SIG-M5 treated with dmso at 0.1 percent for 504 hours (cell line): Measurements from ENCODE around the gene DDX31.

Experiments
- DNase-seq: peaks from one replicate; lab custom pipeline; 2025; ENCODE audit not compliant: unreplicated experiment; lab: John Stamatoyannopoulos, UW

The DDX31 gene

DNA sequence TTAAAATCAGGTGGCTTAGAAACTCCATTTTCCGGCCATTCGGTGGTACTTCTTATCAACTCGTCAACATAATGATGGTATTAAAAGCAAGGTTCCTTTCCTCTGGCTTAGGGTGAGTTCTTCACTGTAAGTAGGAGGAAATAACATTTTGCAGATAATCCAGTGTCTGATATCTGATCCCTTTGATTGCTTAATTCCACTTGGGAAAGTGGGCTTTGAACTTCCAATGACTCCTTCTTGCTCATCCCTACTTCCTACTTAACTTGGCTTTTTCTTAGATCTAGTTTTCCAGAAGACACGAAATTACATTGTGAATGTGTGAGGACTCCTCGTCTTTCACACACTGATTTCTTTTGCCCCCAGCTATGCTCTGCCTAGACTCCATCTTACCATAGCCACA is 31.5 kb downstream of the DDX31 start:
- DNase-seq = no peak

DNA sequence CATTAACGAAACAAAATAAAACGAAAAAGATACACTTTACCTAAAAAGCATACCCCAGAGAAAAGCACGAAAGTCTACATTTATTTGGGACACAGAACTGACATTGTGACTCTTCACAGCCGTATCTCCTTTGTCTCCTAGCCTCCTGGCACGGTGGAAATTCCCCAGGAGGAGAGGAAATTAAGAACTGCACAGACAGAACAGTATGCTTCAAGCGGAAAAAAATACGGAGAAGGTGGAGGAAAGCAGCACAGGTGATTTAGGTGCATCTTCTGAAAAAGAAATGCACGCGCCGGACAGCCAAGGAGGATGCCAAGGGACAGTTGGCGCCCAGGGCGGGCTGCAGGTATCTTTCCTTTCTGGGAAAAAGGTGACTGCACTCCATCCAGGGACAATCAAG is 32.0 kb downstream of the DDX31 start:
- no peak for DNase-seq

DNA sequence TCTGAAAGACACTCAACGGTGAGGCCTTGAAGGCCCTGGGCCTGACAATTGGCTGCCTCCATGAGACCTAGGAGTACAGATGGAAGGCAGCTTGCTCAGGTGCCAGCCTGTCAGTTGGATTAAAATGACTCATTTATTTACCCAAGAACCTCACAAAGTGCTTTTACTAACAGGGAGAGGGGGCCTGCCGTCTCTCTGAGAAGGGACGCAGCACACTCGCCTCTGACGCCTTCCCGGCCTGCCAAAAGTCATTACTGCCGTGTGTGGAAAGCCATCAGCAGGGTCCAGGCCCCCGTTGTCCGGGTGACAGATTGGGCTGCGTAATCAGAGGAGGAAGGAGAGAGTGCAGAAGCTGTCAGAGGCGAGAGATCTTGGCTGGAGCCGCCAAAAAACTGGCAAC is 32.4 kb downstream of the DDX31 start:
- DNase-seq = no peak

DNA sequence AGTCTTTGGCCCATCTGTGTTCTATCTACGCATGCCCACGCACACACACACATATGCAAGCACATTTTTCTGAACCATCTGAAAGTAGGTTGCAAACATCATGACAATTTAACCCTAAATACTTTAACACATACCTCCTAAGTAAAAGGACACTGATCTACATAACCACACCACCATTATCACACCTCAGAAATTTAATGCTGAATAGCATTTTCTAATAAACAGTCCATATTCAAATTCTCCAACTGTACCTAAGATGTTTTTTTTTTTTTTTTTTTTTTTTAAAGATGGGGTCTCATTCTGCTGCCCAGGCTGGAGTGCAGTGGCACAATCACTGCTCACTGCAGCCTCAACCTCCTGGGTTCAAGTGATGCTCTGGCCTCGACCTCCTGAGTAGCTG is 35.5 kb downstream of the DDX31 start:
- no peak for DNase-seq

DNA sequence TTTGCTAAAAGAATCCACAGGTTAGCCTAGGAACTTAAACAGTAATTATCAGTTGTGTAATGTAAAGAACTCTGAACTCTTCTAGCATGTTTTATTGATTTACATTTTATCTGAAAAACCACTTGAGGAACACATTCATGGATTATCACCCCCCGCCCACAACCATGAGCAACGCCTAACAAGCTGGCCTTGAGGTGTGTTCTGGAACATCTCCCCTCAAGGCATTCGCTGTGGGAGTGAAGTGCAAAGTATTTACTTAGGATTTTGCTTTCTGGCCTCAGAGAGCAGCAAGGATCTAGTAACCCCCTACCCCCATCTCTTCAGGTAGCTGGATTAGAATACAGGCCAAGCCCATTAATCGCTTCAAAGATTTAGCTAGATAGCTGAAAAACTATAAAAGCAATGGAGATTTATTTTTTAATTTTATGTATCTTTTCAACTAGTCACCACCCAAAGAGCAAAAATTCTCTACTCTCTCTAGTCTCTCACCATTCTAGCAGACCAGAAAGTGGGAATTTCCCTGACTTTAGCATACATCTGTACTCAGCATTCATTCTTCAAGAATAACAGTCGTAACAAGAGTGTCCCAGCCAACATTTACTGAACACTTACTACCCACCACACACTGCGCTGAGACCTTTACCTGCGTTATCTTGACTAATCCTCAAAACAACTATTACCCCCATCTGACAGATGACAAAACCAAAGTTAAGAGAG is 37.2 kb downstream of the DDX31 start:
- no peak for DNase-seq

DNA sequence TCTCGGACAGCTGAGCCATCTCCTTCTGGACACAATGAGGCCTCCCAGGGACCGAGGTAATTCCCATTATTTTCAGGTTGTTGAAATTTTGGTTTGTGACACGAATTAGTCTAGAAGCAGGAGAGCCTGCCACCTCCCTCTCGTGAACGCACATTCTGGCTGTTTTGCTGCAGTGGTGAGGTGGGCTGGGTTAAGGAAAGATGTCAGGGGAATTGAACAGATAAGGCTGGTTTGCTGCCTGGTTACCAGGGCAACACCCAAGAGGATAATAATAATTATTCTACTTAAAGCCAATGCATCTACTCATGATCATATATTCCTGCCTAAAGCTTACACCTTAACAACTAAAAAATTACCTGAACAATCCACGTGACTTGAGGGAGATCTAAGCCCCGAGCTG is 38.1 kb downstream of the DDX31 start:
- DNase-seq = no peak

DNA sequence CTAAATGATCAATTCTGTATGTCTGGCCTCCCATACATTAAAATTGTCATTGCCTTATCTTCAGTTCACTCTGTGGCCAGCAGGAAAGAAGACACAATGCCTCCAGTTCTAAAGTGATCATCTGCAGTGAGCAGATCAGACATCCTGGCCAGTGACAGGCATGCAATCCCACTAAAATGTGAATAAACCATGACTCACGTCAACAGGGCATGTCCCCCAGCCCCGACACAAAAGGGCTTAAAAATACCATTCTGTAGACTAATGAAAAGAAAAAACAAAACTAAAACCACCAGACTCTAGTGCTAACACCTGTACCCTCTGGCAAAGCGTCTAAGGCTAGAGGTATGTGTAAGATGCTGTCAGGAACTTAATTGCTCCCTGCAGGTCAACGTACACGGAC is 38.5 kb downstream of the DDX31 start:
- no peak for DNase-seq

DNA sequence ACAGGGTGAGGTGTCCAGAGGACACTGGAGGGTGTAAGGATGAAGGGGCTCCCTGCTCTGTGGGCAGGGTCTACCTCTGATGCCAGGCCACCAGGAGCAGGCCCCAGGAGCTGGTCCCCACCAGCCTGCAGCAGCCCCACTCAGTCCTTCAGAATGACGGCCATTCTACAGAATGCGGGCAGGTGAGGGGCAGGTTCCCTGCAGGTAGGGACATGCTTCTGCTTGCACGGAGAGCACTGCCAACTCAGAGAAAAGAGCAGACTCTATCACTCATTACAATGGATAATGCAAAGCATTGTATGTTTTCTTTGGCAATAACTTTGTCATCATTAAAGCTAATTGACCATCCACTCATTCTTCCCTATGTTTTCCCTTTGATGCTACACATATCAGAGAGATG is 39.0 kb downstream of the DDX31 start:
- DNase-seq = no peak

DNA sequence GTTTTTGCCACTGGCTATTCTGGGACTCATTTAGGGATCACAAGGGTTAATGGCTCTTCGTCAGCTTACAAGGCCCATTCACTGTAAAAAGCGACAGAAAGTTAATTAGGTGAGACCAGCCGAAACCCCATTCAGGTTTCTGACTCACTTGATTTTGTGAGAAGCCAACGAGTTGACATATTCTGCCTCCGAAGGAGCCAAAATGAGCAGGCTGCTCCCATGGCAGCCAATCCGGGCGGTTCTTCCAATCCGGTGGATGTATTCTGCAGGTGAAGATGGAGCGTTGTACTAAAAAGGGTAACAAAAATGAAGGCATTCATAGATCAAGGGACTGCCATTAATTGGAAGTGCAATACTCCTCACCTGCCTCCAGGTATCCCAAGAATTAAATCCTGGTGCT is 39.7 kb downstream of the DDX31 start:
- DNase-seq = no peak

DNA sequence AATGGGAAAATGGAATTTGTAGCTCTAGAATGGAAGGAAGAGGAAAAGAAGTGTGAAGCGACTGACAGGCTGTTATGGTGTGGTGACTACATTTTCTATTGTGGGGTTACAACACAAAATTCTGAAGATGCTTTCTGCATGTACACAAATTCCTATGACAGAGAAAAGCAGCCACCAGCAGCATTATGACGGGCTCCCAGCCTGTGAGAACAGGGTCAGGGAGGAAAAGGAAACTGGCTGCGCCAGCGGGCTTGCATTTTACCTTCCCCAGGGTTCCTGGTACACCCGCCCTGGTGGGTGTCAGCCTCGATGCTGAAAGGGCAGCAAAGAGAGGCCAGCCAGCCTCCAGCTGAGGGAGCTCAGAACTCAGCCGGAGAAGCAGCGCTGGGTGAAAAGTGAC is 41.0 kb downstream of the DDX31 start:
- no peak for DNase-seq

DNA sequence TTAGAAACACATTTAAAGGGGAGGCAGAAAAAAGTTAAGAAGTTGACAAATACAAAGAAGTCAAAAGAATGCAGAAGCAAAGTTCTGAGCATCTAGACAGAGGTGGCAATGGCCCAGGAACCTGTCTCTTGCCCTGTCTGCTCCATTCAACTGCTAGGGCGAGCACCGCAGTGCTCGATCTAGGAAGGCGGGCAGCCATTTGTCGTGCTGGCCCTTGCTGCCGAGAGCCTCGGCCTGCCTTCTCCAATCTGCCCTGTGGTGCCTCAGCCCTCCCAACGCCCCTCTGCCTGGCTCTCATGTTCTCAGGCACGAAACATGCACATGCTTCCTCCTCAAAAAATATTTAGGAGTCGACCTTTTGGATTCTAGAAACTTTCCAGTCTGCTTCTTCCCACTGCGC is 42.2 kb downstream of the DDX31 start:
- DNase-seq = no peak

DNA sequence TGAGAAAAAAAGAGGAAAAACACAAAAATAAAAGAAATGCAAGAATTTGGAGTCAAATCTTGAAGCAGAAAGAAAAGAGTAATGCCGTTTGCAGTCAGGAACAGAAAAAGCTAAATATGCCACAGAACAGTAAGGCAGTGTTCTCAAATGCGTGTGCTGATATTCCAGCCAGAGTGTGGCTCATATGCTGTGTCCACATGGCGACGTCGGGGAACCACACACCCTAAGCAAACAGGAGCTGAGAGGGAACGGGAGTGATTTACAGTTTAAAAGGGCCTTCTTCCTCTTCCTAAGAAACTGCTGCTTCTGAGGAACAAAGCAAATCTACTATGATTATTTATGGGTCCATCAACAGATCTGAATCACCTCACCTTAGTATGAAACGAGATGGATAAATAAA is 42.7 kb downstream of the DDX31 start:
- DNase-seq = no peak

DNA sequence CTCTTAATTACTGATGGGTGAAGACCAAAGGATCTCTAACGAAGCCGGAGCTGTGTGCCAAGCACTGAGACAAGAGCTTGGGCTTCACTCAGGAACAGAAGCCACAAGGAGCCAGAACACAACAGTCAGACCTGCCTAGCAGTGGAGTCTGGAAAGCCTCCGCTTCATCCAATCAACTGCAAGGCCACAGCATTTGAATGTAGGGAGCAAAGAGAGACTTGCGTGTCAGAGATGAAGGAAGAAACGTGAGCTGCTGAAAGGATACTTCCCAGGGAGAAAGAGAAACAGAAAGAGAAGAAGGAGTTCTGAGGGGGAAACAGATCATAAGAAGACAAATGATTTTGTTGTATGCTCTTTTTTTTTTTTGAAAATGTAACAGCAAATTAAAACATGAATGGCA is 43.5 kb downstream of the DDX31 start:
- no peak for DNase-seq

DNA sequence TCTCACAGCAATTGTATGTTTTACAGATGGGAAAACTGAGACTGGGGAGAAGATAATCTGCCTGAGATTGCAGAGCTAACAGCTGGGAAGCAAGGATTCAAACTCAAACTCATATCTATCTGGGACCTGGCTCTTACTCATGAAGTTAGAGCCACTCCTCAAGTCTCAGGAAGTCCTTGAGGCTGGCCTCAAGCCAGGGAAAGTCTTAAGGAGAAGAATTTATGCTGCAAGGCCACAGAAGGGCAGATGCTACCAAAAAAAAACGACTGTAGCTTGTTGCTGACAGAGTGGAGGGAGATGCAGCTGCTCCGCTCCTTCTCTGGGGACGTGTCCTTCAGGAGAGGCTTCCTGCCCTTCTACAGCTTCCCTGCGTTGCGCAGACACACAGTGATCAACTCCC is 47.6 kb downstream of the DDX31 start:
- DNase-seq = no peak

DNA sequence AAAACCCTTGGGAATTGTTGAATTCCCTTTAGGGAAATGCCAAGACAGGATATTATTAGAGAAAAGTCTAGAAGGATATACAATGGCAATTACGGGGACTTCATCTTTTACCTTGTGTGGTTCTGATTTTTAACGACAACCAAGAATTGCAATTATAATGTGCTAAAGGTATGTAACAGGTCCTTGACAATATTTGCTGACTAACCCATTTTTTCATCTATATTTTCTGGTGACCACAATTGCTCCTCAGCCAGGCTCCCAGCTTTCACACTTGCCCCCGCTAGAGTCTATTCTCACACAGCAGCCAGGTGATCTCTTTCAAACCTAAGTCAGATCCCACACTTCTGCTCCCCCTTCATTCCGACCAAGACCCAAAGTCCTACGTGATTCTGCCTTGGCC is 53.1 kb downstream of the DDX31 start:
- DNase-seq = no peak

DNA sequence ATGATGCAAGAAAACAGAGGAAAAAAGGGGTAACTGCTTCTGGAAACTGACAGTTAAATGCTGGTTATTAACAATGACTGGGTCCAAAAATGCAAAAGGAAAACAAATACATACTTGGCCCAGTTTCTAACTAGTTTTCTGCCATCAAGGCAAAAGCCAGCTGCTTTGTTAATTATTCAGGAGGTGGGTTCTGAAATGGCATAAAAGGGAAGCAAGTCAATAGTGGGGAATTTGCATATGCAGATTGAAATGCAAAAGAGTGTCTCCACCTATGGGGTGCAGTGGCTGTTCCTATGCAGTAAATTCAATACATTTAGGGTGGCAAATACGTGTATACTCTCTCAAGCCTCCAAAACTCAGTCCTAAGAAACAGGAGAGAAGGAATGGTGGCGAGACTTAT is 54.0 kb downstream of the DDX31 start:
- DNase-seq = no peak

DNA sequence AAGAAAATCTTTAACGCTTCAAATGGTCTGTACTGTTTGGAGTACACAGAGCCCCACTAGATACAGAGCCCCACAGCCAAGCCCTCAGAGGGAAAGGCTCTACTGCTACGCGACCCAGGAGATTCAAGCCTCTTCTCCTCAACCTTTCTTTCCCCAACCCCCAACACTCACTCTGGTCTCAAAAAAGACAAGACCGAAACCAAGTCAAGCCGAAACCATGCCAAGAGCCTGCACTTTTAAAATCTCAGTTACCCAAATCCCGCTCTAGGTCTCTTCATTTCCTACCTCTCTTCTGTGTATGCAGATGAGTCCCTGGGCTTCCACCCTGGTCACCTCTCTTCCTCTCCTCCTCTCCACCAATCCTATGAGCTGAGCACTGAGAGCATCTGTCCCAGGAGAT is 55.5 kb downstream of the DDX31 start:
- no peak for DNase-seq

DNA sequence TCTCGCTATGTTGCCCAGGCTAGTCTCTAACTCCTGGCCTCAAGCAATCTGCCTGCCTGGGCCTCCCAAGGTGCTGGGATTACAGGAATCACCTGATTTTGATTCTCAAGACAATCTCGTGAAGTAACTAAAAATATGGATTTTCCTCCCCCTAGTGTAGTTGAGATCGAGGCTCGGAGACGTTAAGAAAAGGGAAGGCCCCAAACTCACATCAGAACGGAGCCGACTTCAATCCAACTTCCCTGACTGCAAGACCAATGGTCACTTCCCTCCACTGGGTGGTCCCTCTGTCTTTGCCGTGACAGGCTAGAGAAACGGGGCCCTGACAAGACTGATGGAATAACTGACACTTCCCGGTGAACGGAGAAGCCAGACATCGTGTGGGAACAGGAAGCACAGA is 59.1 kb downstream of the DDX31 start:
- no peak for DNase-seq

DNA sequence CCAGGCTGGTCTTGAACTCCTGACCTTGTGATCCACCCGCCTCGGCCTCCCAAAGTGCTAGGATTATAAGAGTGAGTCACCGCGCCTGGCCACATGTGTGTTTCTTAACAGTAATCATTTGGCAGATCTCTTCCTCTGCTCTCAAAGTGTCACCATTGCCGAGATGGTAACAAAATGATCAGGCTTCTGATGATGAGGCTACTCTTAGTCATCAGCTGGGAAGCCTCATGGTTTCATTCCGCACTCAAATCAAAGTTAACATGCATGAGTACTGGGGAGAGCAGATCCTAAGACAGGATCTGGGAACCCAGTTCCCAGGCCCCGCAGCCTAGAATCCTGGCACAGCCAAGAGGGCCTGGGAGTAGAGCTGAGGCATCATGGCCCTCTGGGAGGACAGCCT is 60.0 kb downstream of the DDX31 start:
- DNase-seq = no peak

DNA sequence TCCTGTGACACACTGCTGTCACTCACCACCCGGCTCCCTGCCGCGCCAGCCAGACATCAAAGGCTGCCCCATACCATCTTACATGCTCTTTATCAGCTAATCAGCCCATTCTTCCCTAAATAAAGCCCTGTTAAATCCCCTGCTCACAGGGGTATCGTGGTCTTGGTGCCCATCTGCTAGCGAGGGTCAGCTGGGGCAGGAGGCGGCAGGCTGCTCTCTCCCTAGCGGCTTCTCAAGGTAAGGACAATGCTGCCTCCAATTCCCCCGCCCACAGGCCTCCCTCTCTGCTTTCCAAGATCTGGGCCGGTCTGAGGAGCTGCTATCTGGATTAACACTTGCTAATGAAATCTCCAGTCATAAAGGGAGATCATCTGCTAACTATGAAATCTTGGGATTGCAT is 60.6 kb downstream of the DDX31 start:
- DNase-seq = no peak

DNA sequence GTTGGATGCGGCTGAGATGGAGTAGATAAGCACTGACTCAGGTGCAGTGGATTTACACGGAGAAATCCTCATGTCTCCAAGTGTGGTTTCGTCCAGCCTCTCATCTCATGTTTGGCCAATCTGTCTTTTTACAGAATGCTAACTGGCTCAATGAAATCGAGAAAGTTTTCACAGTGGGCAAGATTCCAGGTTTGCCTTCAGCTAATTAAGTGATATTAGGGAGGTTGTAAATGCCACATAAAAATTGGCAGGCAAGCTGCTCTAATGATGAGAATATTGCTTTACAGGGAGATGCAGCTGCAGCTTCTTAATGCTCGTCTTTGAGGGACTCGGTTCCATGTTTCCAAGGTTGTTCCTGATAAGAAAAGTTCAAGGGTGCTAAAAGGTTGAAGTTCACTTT is 63.7 kb downstream of the DDX31 start:
- no peak for DNase-seq

DNA sequence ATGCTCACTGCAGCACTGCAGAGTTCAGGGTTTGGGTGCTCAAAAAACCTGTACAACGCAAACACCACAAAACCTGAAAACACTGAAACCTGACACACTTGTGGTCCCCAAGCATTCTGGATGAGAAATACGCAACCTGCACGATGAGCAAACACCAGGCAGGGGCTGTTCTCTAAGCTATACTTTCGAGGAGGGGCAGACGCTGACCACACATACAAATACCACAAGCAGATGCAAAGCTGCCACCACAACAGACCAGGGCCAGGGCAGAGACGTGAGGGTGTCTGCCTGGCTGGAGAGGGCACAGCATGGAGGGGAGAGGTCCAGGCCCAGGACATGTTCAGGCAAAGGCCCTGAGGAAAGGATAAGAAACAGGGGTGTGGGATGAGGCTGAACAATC is 64.4 kb downstream of the DDX31 start:
- DNase-seq = no peak

DNA sequence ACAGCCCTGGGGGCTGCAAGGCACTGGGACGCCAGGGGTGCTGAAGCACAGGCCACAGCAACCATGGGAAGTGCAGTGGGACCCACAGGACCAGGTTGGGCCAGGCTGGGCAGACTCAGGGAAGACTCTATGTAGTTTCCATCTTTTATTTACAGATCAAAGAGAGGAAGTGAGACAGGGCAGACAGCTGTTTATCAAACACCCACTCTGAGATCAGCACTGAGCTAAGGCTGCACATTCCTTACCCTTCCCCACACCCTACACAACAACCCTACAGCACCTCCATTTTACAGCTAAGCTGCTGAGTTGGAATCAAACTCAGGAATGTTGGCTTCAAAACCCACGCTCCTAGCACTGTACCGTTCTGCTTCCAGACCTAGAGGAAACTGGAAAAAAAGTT is 67.6 kb downstream of the DDX31 start:
- DNase-seq = no peak
